Measurements from ENCODE around the gene USP14.
A peak's percentile ranks its signal among the peaks of the same experiment; 100 is the strongest.

USP14 gene

GRCh38 chr18:159037-159652, 788 bp downstream of the USP14 start:
- no peak for DNase-seq

GRCh38 chr18:159933-160332, 1.6 kb downstream of the USP14 start:
- no peak for DNase-seq

- DNase-seq: no peak
These were observed 2.6 kb downstream of the USP14 start for GRCh38 chr18:160831-161570.

GRCh38 chr18:172361-172760, 14.0 kb downstream of the USP14 start:
- no peak for DNase-seq

GRCh38 chr18:179499-179898, 21.1 kb downstream of the USP14 start:
- DNase-seq: no peak

- DNase-seq: no peak
These were observed 23.4 kb downstream of the USP14 start for GRCh38 chr18:181711-182110.

GRCh38 chr18:183769-184168, 25.4 kb downstream of the USP14 start:
- no peak for DNase-seq

GRCh38 chr18:189254-189653, 30.9 kb downstream of the USP14 start:
- no peak for DNase-seq

- no peak for DNase-seq
These were observed 33.4 kb downstream of the USP14 start for GRCh38 chr18:191725-192124.

GRCh38 chr18:192801-193200, 34.4 kb downstream of the USP14 start:
- DNase-seq: no peak

GRCh38 chr18:195651-196050, 37.3 kb downstream of the USP14 start:
- no peak for DNase-seq

- no peak for DNase-seq
These were observed 40.9 kb downstream of the USP14 start for GRCh38 chr18:199214-199613.

- no peak for DNase-seq
These were observed 41.4 kb downstream of the USP14 start for GRCh38 chr18:199768-200167.

GRCh38 chr18:210075-210474, 51.7 kb downstream of the USP14 start:
- no peak for DNase-seq

- no peak for DNase-seq
These were observed 52.4 kb downstream of the USP14 start for GRCh38 chr18:210733-211132.

GRCh38 chr18:211582-211981, 53.2 kb downstream of the USP14 start:
- no peak for DNase-seq

GRCh38 chr18:212780-213179, 54.4 kb downstream of the USP14 start:
- no peak for DNase-seq

GRCh38 chr18:213505-213904, 55.1 kb downstream of the USP14 start:
- no peak for DNase-seq

GRCh38 chr18:213966-214365, 55.6 kb downstream of the USP14 start:
- peak in 6 of 56 donors; percentile 6 to 22 (median 11) for DNase-seq

- no peak for DNase-seq
These were observed 57.2 kb downstream of the USP14 start for GRCh38 chr18:215448-216010.

- DNase-seq: no peak
These were observed 59.4 kb downstream of the USP14 start for GRCh38 chr18:217532-218336.

- no peak for DNase-seq
These were observed 62.4 kb downstream of the USP14 start for GRCh38 chr18:220708-221107.

Measured in amygdala (tissue), 56 donors.